Suppressor macrophage (primary cell): ENCODE results near the gene KCMF1.

Source experiments
- DNase-seq, 4 experiments: peaks; one replicate each; pipeline ENCODE4 v3.0.0-alpha.2; 2020 to 2022

The KCMF1 gene

GRCh38 chr2:84956334-84957297, 14.3 kb upstream of the KCMF1 start:
- DNase-seq = no peak

GRCh38 chr2:84957771-84958134, 13.2 kb upstream of the KCMF1 start:
- DNase-seq = no peak

GRCh38 chr2:84958135-84959059, 12.6 kb upstream of the KCMF1 start:
- no peak for DNase-seq

GRCh38 chr2:84959095-84959565, 11.8 kb upstream of the KCMF1 start:
- peak; percentile 42 to 76 (median 62) for DNase-seq

GRCh38 chr2:84959566-84960506, 11.1 kb upstream of the KCMF1 start:
- DNase-seq = peak in 2 of 4 experiments; percentile 22 to 29

- no peak for DNase-seq
Measured at GRCh38 chr2:84962917-84963316, 8.0 kb upstream of the KCMF1 start.

GRCh38 chr2:84963323-84963691, 7.7 kb upstream of the KCMF1 start:
- no peak for DNase-seq

- peak; percentile 41 to 80 (median 64) for DNase-seq
Measured at GRCh38 chr2:84963692-84964405, 7.1 kb upstream of the KCMF1 start.

- DNase-seq = peak; percentile 45 to 79 (median 58)
Measured at GRCh38 chr2:84964406-84965191, 6.4 kb upstream of the KCMF1 start.

GRCh38 chr2:84965192-84965516, 5.8 kb upstream of the KCMF1 start:
- DNase-seq = no peak

GRCh38 chr2:84965827-84966226, 5.1 kb upstream of the KCMF1 start:
- no peak for DNase-seq

GRCh38 chr2:84966731-84967130, 4.2 kb upstream of the KCMF1 start:
- peak in 1 of 4 experiments; percentile 15 for DNase-seq

- DNase-seq = peak; percentile 30 to 57 (median 40)
Measured at GRCh38 chr2:84969511-84970209, 1.3 kb upstream of the KCMF1 start.

GRCh38 chr2:84970210-84970867, 622 bp upstream of the KCMF1 start:
- peak in 3 of 4 experiments; percentile 76 to 90 (median 85) for DNase-seq

GRCh38 chr2:84971510-84972206, 697 bp downstream of the KCMF1 start:
- peak; percentile 52 to 81 (median 68) for DNase-seq

GRCh38 chr2:84972207-84972783, 1.3 kb downstream of the KCMF1 start:
- no peak for DNase-seq

- DNase-seq = no peak
Measured at GRCh38 chr2:84972932-84973331, 2.0 kb downstream of the KCMF1 start.

GRCh38 chr2:84980263-84980983, 9.5 kb downstream of the KCMF1 start:
- DNase-seq = no peak
